GM12892 (cell line): ENCODE results near the gene MYO5B.

Experiments used
- POLR2A ChIP-seq: IDR thresholded peaks from 2 replicates; pipeline ENCODE4 v1.6.1; 2011; ENCODE audit warnings: low read depth, low read length, control low read depth
- POLR2AphosphoS5 ChIP-seq: IDR thresholded peaks from 2 replicates; pipeline ENCODE4 v1.6.1; 2011; ENCODE audit warnings: low read depth, low read length, control low read depth
- TAF1 ChIP-seq: IDR thresholded peaks from 2 replicates; pipeline ENCODE4 v1.6.1; 2011; ENCODE audit warnings: low read depth, mild to moderate bottlenecking, control low read depth, low read length, borderline replicate concordance

GRCh38 chr18:50094221-50094773 is 100.7 kb downstream of the MYO5B start:
- no peak for TF ChIP-seq POLR2A
- TF ChIP-seq TAF1: no peak
- no peak for TF ChIP-seq POLR2AphosphoS5
